ENCODE measurements around the gene KPNA2. TPM values are rescaled to one million over a fixed set of nuclear protein-coding genes. Genes with fewer than 3 reads are reported as not detected.

The KPNA2 gene
- total and polyA plus RNA-seq, 2 of the 13 experiments (the other 11 are each of a cell fraction or from before 2014, with no cell fraction given): 111 to 305 TPM

DNA sequence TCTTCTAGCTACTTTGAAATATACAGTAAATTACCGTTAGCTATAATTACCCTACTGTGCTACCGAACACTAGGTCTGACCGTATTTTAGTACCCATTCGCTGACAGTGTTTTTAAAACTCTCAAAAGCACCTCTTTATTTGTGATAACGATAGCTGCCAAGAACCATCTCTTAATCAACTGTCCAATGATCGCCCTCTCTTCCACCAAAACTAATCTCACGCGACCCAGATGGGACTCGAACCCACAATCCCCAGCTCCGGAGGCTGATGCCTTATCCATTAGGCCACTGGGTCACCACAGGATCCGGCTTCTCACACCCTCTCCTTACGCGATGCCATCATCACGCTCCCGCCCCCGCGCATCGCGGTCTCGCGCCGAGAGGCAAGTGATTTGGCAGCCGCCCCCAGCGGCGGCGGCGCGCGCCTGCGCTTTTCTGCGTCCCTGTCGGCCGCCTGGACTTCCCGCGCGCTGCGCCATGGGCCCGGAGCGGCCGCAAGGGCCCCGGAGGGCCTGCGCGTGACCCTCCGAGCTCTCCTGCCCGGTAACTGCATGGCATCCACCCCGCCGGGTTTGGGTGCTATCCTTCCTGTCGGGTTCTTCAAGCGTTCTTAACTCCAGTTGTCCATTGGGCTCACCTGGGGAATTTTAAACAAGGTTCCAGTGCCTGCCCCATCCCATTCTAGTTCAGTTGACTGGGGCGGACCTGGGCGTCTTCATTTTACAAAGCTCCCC, 15.7 kb upstream of the KPNA2 start (continued):
- TF ChIP-seq MZF1 (CRISPR knock-in tag; IDR thresholded peaks at IDR 0.05; ENCODE audit: borderline replicate concordance) (peak; percentile 94; the same call in 1 of the 2 replicates), NCOA5 (CRISPR knock-in tag; IDR thresholded peaks at IDR 0.05) (no peak), ZNF3 (CRISPR knock-in tag; IDR thresholded peaks at IDR 0.05) (0 out of 2 replicates have a peak, but pooled peaks have one; percentile 51), ZBTB38 (CRISPR knock-in tag; IDR thresholded peaks at IDR 0.05) (peak; percentile 94), ZMYM2 (CRISPR knock-in tag; IDR thresholded peaks at IDR 0.05) (peak; percentile 93), NFE2L2 (IDR thresholded peaks at IDR 0.05; ENCODE audit: low read length) (no peak), ZKSCAN5 (CRISPR knock-in tag; IDR thresholded peaks at IDR 0.05) (no peak), ZNF614 (CRISPR knock-in tag; IDR thresholded peaks at IDR 0.05; ENCODE audit: borderline replicate concordance) (peak; percentile 99), ZNF383 (CRISPR knock-in tag; IDR thresholded peaks at IDR 0.05; ENCODE audit: borderline replicate concordance) (0 out of 2 replicates have a peak, but pooled peaks have one; percentile 51), SATB2 (CRISPR knock-in tag; IDR thresholded peaks at IDR 0.05) (0 out of 2 replicates have a peak, but pooled peaks have one; percentile 90), HHEX (CRISPR knock-in tag; IDR thresholded peaks at IDR 0.05) (peak; percentile 16; the same call in 1 of the 2 replicates), HNRNPLL (IDR thresholded peaks at IDR 0.05; ENCODE audit: low read depth, low read length, poor library complexity, severe bottlenecking) (peak; percentile 95), ZNF34 (CRISPR knock-in tag; IDR thresholded peaks at IDR 0.05; ENCODE audit: borderline replicate concordance) (peak; percentile 81; the same call in 1 of the 2 replicates), ISX (CRISPR knock-in tag; conservative IDR thresholded peaks at IDR 0.05) (peak; percentile 95)
- TF ChIP-seq, protein P1, sequence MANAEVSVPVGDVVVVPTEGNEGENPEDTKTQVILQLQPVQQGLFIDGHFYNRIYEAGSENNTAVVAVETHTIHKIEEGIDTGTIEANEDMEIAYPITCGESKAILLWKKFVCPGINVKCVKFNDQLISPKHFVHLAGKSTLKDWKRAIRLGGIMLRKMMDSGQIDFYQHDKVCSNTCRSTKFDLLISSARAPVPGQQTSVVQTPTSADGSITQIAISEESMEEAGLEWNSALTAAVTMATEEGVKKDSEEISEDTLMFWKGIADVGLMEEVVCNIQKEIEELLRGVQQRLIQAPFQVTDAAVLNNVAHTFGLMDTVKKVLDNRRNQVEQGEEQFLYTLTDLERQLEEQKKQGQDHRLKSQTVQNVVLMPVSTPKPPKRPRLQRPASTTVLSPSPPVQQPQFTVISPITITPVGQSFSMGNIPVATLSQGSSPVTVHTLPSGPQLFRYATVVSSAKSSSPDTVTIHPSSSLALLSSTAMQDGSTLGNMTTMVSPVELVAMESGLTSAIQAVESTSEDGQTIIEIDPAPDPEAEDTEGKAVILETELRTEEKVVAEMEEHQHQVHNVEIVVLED (CRISPR knock-in tag; IDR thresholded peaks at IDR 0.05; ENCODE audit: borderline replicate concordance): peak; percentile 94
- TF ChIP-seq, protein P2, sequence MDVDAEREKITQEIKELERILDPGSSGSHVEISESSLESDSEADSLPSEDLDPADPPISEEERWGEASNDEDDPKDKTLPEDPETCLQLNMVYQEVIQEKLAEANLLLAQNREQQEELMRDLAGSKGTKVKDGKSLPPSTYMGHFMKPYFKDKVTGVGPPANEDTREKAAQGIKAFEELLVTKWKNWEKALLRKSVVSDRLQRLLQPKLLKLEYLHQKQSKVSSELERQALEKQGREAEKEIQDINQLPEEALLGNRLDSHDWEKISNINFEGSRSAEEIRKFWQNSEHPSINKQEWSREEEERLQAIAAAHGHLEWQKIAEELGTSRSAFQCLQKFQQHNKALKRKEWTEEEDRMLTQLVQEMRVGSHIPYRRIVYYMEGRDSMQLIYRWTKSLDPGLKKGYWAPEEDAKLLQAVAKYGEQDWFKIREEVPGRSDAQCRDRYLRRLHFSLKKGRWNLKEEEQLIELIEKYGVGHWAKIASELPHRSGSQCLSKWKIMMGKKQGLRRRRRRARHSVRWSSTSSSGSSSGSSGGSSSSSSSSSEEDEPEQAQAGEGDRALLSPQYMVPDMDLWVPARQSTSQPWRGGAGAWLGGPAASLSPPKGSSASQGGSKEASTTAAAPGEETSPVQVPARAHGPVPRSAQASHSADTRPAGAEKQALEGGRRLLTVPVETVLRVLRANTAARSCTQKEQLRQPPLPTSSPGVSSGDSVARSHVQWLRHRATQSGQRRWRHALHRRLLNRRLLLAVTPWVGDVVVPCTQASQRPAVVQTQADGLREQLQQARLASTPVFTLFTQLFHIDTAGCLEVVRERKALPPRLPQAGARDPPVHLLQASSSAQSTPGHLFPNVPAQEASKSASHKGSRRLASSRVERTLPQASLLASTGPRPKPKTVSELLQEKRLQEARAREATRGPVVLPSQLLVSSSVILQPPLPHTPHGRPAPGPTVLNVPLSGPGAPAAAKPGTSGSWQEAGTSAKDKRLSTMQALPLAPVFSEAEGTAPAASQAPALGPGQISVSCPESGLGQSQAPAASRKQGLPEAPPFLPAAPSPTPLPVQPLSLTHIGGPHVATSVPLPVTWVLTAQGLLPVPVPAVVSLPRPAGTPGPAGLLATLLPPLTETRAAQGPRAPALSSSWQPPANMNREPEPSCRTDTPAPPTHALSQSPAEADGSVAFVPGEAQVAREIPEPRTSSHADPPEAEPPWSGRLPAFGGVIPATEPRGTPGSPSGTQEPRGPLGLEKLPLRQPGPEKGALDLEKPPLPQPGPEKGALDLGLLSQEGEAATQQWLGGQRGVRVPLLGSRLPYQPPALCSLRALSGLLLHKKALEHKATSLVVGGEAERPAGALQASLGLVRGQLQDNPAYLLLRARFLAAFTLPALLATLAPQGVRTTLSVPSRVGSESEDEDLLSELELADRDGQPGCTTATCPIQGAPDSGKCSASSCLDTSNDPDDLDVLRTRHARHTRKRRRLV (CRISPR knock-in tag; IDR thresholded peaks at IDR 0.05): no peak
- TF ChIP-seq, protein P3, sequence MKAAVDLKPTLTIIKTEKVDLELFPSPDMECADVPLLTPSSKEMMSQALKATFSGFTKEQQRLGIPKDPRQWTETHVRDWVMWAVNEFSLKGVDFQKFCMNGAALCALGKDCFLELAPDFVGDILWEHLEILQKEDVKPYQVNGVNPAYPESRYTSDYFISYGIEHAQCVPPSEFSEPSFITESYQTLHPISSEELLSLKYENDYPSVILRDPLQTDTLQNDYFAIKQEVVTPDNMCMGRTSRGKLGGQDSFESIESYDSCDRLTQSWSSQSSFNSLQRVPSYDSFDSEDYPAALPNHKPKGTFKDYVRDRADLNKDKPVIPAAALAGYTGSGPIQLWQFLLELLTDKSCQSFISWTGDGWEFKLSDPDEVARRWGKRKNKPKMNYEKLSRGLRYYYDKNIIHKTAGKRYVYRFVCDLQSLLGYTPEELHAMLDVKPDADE (CRISPR knock-in tag; IDR thresholded peaks at IDR 0.05): peak; percentile 51; the same call in 1 of the 2 replicates
- TF ChIP-seq, protein P4, sequence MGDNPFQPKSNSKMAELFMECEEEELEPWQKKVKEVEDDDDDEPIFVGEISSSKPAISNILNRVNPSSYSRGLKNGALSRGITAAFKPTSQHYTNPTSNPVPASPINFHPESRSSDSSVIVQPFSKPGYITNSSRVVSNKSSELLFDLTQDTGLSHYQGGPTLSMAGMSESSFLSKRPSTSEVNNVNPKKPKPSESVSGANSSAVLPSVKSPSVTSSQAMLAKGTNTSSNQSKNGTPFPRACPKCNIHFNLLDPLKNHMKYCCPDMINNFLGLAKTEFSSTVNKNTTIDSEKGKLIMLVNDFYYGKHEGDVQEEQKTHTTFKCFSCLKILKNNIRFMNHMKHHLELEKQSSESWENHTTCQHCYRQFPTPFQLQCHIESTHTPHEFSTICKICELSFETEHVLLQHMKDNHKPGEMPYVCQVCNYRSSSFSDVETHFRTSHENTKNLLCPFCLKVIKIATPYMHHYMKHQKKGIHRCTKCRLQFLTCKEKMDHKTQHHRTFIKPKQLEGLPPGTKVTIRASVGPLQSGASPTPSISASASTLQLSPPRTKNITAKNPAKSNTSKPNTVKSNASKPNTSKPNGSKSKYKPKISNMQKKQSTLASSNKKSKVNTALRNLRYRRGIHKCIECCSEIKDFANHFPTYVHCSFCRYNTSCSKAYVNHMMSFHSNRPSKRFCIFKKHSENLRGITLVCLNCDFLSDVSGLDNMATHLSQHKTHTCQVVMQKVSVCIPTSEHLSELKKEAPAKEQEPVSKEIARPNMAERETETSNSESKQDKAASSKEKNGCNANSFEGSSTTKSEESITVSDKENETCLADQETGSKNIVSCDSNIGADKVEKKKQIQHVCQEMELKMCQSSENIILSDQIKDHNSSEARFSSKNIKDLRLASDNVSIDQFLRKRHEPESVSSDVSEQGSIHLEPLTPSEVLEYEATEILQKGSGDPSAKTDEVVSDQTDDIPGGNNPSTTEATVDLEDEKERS (CRISPR knock-in tag; IDR thresholded peaks at IDR 0.05): peak; percentile 85; the same call in 1 of the 2 replicates

All from HepG2 (cell line).